ENCODE data around the gene OR56A5. TPM values are rescaled to one million over a fixed set of nuclear protein-coding genes. Genes with fewer than 3 reads are reported as not detected.

Gene OR56A5
- total and polyA plus RNA-seq, 2 donors (not counting 3 experiments of a cell fraction or from before 2014, with no cell fraction given) = not detected

DNA sequence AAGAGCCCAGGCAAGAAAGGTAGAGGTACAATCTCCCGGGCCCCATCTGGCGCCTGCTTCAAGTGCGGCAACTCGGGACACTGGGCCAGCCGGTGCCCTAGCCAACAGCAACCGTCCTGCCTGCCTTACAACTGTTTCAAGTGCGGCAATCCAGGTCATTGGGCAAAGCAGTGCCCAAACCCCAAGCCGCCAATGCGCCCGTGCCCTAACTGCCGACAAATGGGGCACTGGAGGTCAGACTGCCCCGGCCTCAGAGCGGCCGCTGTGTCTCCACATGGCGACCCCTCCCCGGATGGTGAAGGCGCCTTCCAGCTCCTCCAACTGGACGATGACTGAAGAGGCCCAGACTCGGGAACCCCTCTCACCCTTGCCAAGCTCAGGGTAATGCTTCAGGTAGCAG lies 37.7 kb downstream of the OR56A5 start:
- DNase-seq (ENCODE audit: low read depth, low spot score) (no peak), FAIRE-seq (no peak)
- Histone ChIP-seq H3K9me3 (replicated peaks; ENCODE audit: control insufficient read depth, insufficient read depth, low read length) (no peaks in the 10 kb centered on the region), H3K4me1 (ENCODE audit: control insufficient read depth, extremely low read depth, insufficient read depth, low read length) (no peaks in the 10 kb centered on the region), H3K9ac (replicated peaks; ENCODE audit: extremely low read depth, insufficient read depth, low read length) (no peak overlapping the region), H3K27me3 (ENCODE audit: control insufficient read depth in 2 of 2, insufficient read depth in 2 of 2, low read length in 2 of 2) (no peaks in the 10 kb centered on the region), H4K20me1 (replicated peaks; ENCODE audit: control insufficient read depth, extremely low read depth, insufficient read depth, low read length) (no peaks in the 10 kb centered on the region), H3K4me2 (ENCODE audit: insufficient read depth, low read length) (no peak overlapping the region), H3K79me2 (ENCODE audit: control insufficient read depth, insufficient read depth, low read length) (no peaks in the 10 kb centered on the region), H3K36me3 (ENCODE audit: control insufficient read depth in 2 of 2, extremely low read depth in 1 of 2, insufficient read depth in 2 of 2, low read length in 2 of 2) (no peaks in the 10 kb centered on the region), H2AFZ (ENCODE audit: low read depth, low read length) (no peak overlapping the region), H3K9me1 (replicated peaks; ENCODE audit: control insufficient read depth, extremely low read depth, insufficient read depth, low read length) (no peaks in the 10 kb centered on the region), H3K27ac (ENCODE audit: insufficient read depth, low read depth, low read length) (no peak overlapping the region), H3K4me3 (replicated peaks in 1 of 3; ENCODE audit: insufficient read depth in 1 of 3, low read depth in 1 of 3, low read length in 3 of 3) (no peak overlapping the region)
- POLR2A ChIA-PET = no interaction called here
- dilution Hi-C loops (cut with MboI; ENCODE audit: extremely low pct_ligation_motif_present, low sequenced_read_pairs) (no loop called here), intact Hi-C loops (cut with micrococcal nuclease) (no loop called here)
- TF ChIP-seq POLR2A (IDR thresholded peaks at IDR 0.05; ENCODE audit: low read depth, low read length) (no peak), POLR2AphosphoS5 (IDR thresholded peaks at IDR 0.05; ENCODE audit: insufficient read depth, low read depth, low read length) (no peak), EZH2 (IDR thresholded peaks at IDR 0.05; ENCODE audit: borderline replicate concordance, low read depth, low read length, severe bottlenecking) (no peak), FOS (IDR thresholded peaks at IDR 0.05; ENCODE audit: borderline replicate concordance, insufficient read depth, low read length) (no peak), JUN (IDR thresholded peaks at IDR 0.05; ENCODE audit: borderline replicate concordance, insufficient read depth, insufficient read length, low read depth) (no peak), GATA2 (IDR thresholded peaks at IDR 0.05; ENCODE audit: insufficient read depth, insufficient read length, low read depth, low read length) (no peak), MYC (IDR thresholded peaks at IDR 0.05; ENCODE audit: low read depth, low read length) (no peak)
- TF ChIP-seq, protein P1, sequence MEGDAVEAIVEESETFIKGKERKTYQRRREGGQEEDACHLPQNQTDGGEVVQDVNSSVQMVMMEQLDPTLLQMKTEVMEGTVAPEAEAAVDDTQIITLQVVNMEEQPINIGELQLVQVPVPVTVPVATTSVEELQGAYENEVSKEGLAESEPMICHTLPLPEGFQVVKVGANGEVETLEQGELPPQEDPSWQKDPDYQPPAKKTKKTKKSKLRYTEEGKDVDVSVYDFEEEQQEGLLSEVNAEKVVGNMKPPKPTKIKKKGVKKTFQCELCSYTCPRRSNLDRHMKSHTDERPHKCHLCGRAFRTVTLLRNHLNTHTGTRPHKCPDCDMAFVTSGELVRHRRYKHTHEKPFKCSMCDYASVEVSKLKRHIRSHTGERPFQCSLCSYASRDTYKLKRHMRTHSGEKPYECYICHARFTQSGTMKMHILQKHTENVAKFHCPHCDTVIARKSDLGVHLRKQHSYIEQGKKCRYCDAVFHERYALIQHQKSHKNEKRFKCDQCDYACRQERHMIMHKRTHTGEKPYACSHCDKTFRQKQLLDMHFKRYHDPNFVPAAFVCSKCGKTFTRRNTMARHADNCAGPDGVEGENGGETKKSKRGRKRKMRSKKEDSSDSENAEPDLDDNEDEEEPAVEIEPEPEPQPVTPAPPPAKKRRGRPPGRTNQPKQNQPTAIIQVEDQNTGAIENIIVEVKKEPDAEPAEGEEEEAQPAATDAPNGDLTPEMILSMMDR (IDR thresholded peaks at IDR 0.05; ENCODE audit: extremely low read depth in 1 of 2, insufficient read depth in 1 of 2, low read depth in 1 of 2, low read length in 2 of 2) = no peak
- TF ChIP-seq, protein P2, sequence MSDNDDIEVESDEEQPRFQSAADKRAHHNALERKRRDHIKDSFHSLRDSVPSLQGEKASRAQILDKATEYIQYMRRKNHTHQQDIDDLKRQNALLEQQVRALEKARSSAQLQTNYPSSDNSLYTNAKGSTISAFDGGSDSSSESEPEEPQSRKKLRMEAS (IDR thresholded peaks at IDR 0.05; ENCODE audit: insufficient read depth, insufficient read length) = no peak
- CTCF ChIA-PET = no interaction called here
- no TSS peak for BruUV-seq (replicated peaks)

Measured in endothelial cell of umbilical vein (primary cell).